IPS DF 19.7 (cell line): Measurements from ENCODE around the gene PRR23C.
"Not testable (repeated sequence)": the region's sequence is repeated elsewhere in the genome, so short reads cannot be mapped to it uniquely, and the experiment has no call there.

ENCODE experiments used
- DNase-seq: peaks from one replicate; pipeline ENCODE4 v3.0.0-alpha.2; 2013; ENCODE audit warnings: low read depth, low spot score

Gene PRR23C

GRCh38 chr3:139044366-139045210, at the start of gene PRR23C:
TSS of gene PRR23C (minus strand) at chr3:139044892. CDS start at chr3:139044620, 272 bp downstream.
- DNase-seq: no peak

- no peak for DNase-seq
Measured at GRCh38 chr3:139093840-139094239, 49.1 kb upstream of the PRR23C start.

- no peak for DNase-seq
Measured at GRCh38 chr3:139088462-139089324, 44.0 kb upstream of the PRR23C start.

GRCh38 chr3:139087621-139088020, 42.9 kb upstream of the PRR23C start:
- no peak for DNase-seq

- no peak for DNase-seq
Measured at GRCh38 chr3:139084176-139084575, 39.5 kb upstream of the PRR23C start.

- DNase-seq: no peak
Measured at GRCh38 chr3:139074565-139075115, 29.9 kb upstream of the PRR23C start.

GRCh38 chr3:139062918-139063317, 18.2 kb upstream of the PRR23C start:
- DNase-seq: no peak

GRCh38 chr3:139052802-139053600, 8.3 kb upstream of the PRR23C start:
- no peak for DNase-seq

- DNase-seq: no peak
Measured at GRCh38 chr3:139043554-139044365, 932 bp downstream of the PRR23C start.

- DNase-seq: no peak
Measured at GRCh38 chr3:139037478-139037877, 7.2 kb downstream of the PRR23C start.

- DNase-seq: no peak
Measured at GRCh38 chr3:139032326-139033002, 12.2 kb downstream of the PRR23C start.

- not testable (repeated sequence) for DNase-seq
Measured at GRCh38 chr3:139030576-139030975, 14.1 kb downstream of the PRR23C start.

GRCh38 chr3:139024968-139025367, 19.7 kb downstream of the PRR23C start:
- DNase-seq: no peak

- no peak for DNase-seq
Measured at GRCh38 chr3:139020868-139021234, 23.8 kb downstream of the PRR23C start, which contains the start of gene PRR23B. TSS of gene PRR23B (minus strand) at chr3:139020926. CDS start at chr3:139020661, 265 bp downstream.

GRCh38 chr3:139020036-139020867, 24.4 kb downstream of the PRR23C start:
- no peak for DNase-seq

- no peak for DNase-seq
Measured at GRCh38 chr3:139016430-139017048, 28.2 kb downstream of the PRR23C start.

- no peak for DNase-seq
Measured at GRCh38 chr3:139006051-139006716, 38.5 kb downstream of the PRR23C start, which contains the start of gene PRR23A. TSS of gene PRR23A (minus strand) at chr3:139006268. CDS start at chr3:139006268, 0 bp downstream.
